Skeletal muscle satellite cell (primary cell): ENCODE results near the gene CCDC85B.

ENCODE experiments used
- H3K27me3 ChIP-seq: 2 replicates; pipeline ENCODE4 v1.7.0; 2013; ENCODE audit warnings: low read length; ENCODE audit not compliant: control insufficient read depth, insufficient read depth
- H3K36me3 ChIP-seq: 2 replicates; pipeline ENCODE4 v1.7.0; 2013; ENCODE audit warnings: mild to moderate bottlenecking, control low read depth, low read length; ENCODE audit not compliant: insufficient read depth
- H3K4me1 ChIP-seq: 2 replicates; pipeline ENCODE4 v1.7.0; 2013; ENCODE audit warnings: low read length; ENCODE audit not compliant: control insufficient read depth, insufficient read depth
- H3K4me2 ChIP-seq: 2 replicates; pipeline ENCODE4 v1.7.0; 2013; ENCODE audit warnings: mild to moderate bottlenecking, low read length
- H3K4me3 ChIP-seq: 2 replicates; pipeline ENCODE4 v1.7.0; 2013; ENCODE audit warnings: low read length
- H3K9ac ChIP-seq: 2 replicates; pipeline ENCODE4 v1.7.0; 2013; ENCODE audit warnings: mild to moderate bottlenecking, low read depth, low read length, moderate library complexity
- H3K9me3 ChIP-seq: replicated peaks from 2 replicates; pipeline ENCODE4 v1.7.0; 2013; ENCODE audit warnings: mild to moderate bottlenecking, control low read depth, low read length

The CCDC85B gene

GRCh38 chr11:65937766-65938165, 47.3 kb downstream of the CCDC85B start:
- no peaks in the 10 kb centered on the region for H3K9me3 ChIP-seq
- H3K27me3 ChIP-seq, result no peaks in the 10 kb centered on the region
- H3K9ac ChIP-seq, result no peak overlapping the region
- H3K4me2 ChIP-seq, result no peak overlapping the region
- no peaks in the 10 kb centered on the region for H3K36me3 ChIP-seq
- H3K4me1 ChIP-seq, result peaks cover 23% of the 10 kb centered on the region
- no peak overlapping the region for H3K4me3 ChIP-seq
